T-helper 22 cell (primary cell): ENCODE measurements around the gene RRAGB.
"Not testable (repeated sequence)": the region's sequence is repeated elsewhere in the genome, so short reads cannot be mapped to it uniquely, and the experiment has no call there.

ENCODE experiments used
- DNase-seq: peaks from one replicate; pipeline ENCODE4 v3.0.0-alpha.2; 2020; ENCODE audit warnings: low read depth

The RRAGB gene

GRCh38 chrX:55774419-55774818 is 56.9 kb downstream of the RRAGB start:
- not testable (repeated sequence) for DNase-seq

GRCh38 chrX:55777596-55777995 is 60.0 kb downstream of the RRAGB start:
- DNase-seq = no peak

- DNase-seq = no peak
Observed at GRCh38 chrX:55778322-55778721, 60.8 kb downstream of the RRAGB start.

GRCh38 chrX:55783723-55784122 is 66.2 kb downstream of the RRAGB start:
- no peak for DNase-seq

GRCh38 chrX:55787063-55787462 is 69.5 kb downstream of the RRAGB start:
- no peak for DNase-seq

- no peak for DNase-seq
Observed at GRCh38 chrX:55787727-55788126, 70.2 kb downstream of the RRAGB start.

GRCh38 chrX:55794405-55794804 is 76.9 kb downstream of the RRAGB start:
- no peak for DNase-seq

- DNase-seq = no peak
Observed at GRCh38 chrX:55796496-55796895, 78.9 kb downstream of the RRAGB start.

- DNase-seq = no peak
Observed at GRCh38 chrX:55801811-55802210, 84.3 kb downstream of the RRAGB start.
